ENCODE measurements around the gene MUC6.

Gene MUC6

DNA sequence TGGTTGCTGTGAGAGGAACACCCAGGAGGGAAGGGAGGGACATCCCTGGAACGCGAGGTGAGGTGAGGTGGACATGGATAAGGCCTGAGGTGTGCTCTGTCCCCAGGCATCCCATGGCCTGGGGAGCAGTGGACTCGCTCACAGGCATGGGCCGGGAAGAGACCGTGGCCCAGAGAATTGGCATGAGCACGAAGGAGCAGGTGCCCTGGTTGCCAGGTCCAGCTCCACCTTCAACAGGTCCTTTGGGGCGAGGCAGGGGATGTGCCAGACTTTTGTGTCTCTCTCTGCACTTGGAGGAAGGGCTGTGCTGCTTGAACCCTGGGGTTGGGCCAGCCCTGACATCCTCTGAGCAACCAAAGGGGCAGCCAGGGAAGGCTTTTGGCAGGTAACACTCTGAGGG, 21.5 kb downstream of the MUC6 start:
- TF ChIP-seq, protein P1, sequence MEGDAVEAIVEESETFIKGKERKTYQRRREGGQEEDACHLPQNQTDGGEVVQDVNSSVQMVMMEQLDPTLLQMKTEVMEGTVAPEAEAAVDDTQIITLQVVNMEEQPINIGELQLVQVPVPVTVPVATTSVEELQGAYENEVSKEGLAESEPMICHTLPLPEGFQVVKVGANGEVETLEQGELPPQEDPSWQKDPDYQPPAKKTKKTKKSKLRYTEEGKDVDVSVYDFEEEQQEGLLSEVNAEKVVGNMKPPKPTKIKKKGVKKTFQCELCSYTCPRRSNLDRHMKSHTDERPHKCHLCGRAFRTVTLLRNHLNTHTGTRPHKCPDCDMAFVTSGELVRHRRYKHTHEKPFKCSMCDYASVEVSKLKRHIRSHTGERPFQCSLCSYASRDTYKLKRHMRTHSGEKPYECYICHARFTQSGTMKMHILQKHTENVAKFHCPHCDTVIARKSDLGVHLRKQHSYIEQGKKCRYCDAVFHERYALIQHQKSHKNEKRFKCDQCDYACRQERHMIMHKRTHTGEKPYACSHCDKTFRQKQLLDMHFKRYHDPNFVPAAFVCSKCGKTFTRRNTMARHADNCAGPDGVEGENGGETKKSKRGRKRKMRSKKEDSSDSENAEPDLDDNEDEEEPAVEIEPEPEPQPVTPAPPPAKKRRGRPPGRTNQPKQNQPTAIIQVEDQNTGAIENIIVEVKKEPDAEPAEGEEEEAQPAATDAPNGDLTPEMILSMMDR (IDR thresholded peaks at IDR 0.05; ENCODE audit: borderline replicate concordance, insufficient read depth, low read depth, low read length) = no peak

DNA sequence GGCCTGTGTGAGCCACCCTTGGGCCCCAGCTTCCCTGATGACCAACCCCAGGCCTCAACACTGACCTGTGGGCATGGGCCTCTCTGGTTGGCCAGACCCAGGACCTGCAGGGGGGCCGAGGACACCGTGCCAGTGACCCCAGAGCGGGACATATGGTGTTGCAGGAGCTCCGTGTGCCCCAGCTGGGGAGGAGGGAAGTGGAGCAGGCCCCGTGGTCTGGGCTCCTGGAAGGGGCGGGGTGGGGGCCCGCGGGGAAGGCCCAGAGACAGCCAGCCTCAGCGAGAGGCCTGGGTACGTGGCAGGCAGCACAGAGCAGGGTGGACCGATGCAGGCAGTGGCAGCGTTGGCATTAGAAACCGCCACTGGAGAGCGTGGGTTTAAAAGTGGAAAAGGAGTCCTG, 22.2 kb downstream of the MUC6 start:
- no peak overlapping the region for H3K4me3 ChIP-seq (ENCODE audit: low read depth, low read length)
- TF ChIP-seq, protein P1 (IDR thresholded peaks at IDR 0.05; ENCODE audit: borderline replicate concordance, insufficient read depth, low read depth, low read length) = no peak

More for the DNA sequence above, 21.5 kb downstream of the MUC6 start:
- H3K4me3 ChIP-seq (ENCODE audit: low read depth, low read length) = no peak overlapping the region

- TF ChIP-seq, protein P1 (IDR thresholded peaks at IDR 0.05; ENCODE audit: borderline replicate concordance, insufficient read depth, low read depth, low read length) = no peak
- no peak overlapping the region for H3K4me3 ChIP-seq (ENCODE audit: low read depth, low read length)
These were observed 22.9 kb downstream of the MUC6 start for GRCh38 chr11:1013631-1013935.

DNA sequence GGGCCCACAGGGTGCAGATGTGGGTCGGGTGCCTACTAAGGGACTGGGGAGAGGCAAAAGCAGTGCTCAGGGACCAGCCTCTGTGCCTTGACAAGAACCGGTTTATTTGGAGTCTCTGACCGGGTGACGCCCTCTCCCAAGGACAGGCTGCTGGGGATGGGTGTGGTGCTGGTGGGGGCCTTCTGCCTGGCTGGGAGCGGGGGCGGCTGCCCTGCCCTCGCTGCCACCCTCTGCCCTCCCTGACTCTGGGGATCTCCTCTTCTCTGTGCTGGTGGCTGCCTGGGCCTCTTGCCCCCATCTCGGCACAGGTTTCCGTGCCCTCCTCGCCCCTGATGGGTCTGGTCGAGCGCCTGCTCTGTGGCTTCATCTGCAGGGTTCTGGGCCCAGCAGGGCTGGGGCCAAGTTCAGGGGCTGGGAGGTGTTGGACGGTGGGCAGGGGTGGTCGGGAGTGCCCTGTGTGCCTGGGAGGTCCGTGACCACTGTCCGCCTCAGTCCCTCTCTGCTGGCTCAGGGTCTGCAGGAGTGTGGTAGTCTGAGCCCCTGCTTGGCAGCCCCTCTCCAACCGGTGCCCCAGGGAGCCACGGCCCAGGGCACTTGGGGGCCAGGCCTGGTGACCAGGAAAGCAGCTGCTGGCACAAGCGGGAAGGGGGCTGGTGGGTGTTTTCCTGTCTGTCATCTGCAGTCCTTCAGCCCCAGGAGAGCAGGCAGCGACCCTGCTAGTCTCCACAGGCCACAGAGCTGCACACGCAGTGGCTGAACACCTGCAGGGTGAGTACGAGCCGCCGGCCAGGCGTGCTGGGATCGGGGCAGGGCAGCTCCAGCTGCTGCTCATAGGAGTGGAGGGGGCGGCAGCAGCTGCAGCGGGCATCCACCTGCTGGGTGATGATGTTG, 23.5 kb downstream of the MUC6 start:
- TF ChIP-seq, protein P1 (IDR thresholded peaks at IDR 0.05; ENCODE audit: borderline replicate concordance, insufficient read depth, low read depth, low read length) = no peak
- no peak overlapping the region for H3K4me3 ChIP-seq (ENCODE audit: low read depth, low read length)

GRCh38 chr11:1012291-1012690, 24.2 kb downstream of the MUC6 start:
- no peak overlapping the region for H3K4me3 ChIP-seq (ENCODE audit: low read depth, low read length)
- TF ChIP-seq, protein P1 (IDR thresholded peaks at IDR 0.05; ENCODE audit: borderline replicate concordance, insufficient read depth, low read depth, low read length) = no peak

- TF ChIP-seq, protein P1 (IDR thresholded peaks at IDR 0.05; ENCODE audit: borderline replicate concordance, insufficient read depth, low read depth, low read length) = no peak
- no peak overlapping the region for H3K4me3 ChIP-seq (ENCODE audit: low read depth, low read length)
These were observed 25.2 kb downstream of the MUC6 start for GRCh38 chr11:1011320-1011698.
